ENCODE measurements around the gene ANKS6. TPM values are rescaled to one million over a fixed set of nuclear protein-coding genes. Genes with fewer than 3 reads are reported as not detected.

ANKS6 gene
- total RNA-seq, result 4.4 TPM
- long read RNA-seq, partial matches to known transcripts, result 2 of 4 reads
- long read RNA-seq, other reads (novel, unspliced or antisense), result 2 of 4 reads

DNA sequence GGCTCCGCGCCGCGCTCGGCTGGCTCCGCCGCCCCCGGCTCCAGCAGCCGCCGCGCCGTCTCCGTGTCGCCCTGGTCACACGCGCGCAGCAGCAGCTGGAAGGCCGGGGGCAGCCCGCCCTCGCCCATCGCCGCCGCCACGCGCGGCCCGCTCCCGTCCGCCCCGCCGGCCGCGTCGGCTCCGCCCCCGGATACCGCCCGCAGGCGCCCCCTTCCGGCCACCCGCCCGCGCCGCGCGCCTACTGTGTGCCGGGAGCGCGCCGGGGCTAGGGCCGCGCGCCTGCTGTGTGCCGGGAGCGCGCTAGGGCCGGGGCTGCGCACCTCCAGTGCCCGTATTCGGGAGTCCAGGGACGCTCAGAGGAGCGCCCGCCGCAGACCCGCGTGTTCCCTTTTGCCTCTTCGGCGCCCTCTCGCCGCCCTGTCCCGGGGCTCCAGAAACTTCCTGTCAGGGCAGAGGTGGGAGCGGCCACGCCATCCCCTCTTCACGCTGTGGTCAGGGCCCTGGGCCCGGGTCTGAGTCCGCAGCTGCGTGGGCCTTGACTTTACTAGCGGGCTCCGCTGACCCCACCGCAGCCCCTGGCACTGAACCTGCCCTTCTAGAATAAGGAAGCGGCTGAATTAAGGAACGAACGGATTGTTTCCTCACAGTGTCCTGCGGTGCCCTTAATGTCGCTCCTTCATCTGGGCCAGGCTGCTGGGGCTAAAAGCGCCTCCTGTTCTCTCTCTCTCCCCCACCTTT, at the start of gene ANKS6:
Gene ANKS6, minus strand, starts transcription at position 192 of the 738 bp plus-strand sequence. Its CDS starts 64 bp downstream, at position 128.
- peak; percentile 97 for ATAC-seq
- intact Hi-C loops (cut with DNase I), result no loop called here
- DNase-seq (ENCODE audit: missing footprints), result peak; percentile 90

- no peak for ATAC-seq
- no peak for DNase-seq (ENCODE audit: missing footprints)
- intact Hi-C loops (cut with DNase I), result no loop called here
Observed at GRCh38 chr9:98846081-98846480, 49.7 kb upstream of the ANKS6 start.

- intact Hi-C loops (cut with DNase I), result no loop called here
- ATAC-seq (no peak), DNase-seq (ENCODE audit: missing footprints) (no peak)
Observed at GRCh38 chr9:98842510-98842909, 46.2 kb upstream of the ANKS6 start.

DNA sequence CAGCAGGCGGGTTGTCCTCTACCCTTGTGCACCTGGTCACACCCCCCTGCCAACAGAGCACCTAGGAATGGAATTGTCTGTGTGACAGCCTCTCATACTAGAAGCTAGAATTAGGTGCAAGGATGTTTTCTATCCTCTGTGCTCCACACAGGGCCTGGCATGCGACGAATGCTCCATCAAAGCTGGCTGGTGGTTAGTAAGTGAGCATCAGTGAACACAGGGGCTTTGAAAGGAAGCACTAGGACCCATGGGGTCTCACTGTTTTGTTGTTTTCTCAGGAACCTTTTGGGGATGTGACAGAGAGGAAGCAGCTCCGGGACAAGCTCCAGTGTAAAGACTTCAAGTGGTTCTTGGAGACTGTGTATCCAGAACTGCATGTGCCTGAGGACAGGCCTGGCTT, 43.4 kb upstream of the ANKS6 start:
- ATAC-seq (no peak), DNase-seq (ENCODE audit: missing footprints) (no peak)
- intact Hi-C loops (cut with DNase I), result no loop called here

GRCh38 chr9:98838868-98839565, 42.7 kb upstream of the ANKS6 start:
- DNase-seq (ENCODE audit: missing footprints) (no peak), ATAC-seq (no peak)
- intact Hi-C loops (cut with DNase I), result no loop called here

DNA sequence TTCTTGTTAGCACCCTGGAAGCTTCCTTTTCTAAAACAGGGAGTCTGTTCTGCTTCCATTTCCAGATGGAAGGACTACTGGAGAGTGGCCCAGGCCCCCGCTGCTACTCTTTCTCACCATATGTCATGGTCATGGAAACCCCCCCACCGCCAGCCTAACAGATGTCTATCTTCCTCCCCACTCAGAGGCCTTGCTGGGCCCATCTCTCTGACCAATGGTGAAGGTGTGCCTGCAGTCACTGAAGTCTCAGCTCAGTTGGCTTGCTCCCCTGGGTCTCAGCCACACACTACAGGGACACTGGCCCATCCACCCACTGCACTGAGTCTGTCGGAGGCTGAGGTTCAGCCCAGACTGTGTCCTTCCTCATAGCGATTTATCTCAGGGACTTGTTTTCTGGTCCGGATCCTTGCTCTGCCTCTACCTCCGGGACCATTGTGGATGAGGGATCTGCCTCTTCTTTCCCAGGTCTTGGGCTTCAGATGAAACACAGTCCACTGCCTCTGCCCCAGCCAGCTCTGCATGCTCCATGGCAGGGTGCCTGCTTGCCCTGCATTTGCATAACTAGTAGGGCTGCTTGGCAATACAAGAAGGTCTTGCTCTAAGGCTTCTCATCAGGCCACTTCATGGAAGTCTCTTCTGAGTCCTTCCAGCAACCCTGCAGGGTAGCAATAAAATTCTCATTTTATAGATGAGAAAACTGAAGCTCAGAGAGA, 42.0 kb upstream of the ANKS6 start:
- intact Hi-C loops (cut with DNase I), result no loop called here
- ATAC-seq, result no peak
- DNase-seq (ENCODE audit: missing footprints), result no peak

- DNase-seq (ENCODE audit: missing footprints), result no peak
- intact Hi-C loops (cut with DNase I), result no loop called here
- ATAC-seq, result no peak
Observed at GRCh38 chr9:98837516-98837915, 41.2 kb upstream of the ANKS6 start.

GRCh38 chr9:98836206-98836605, 39.9 kb upstream of the ANKS6 start:
- ATAC-seq, result no peak

GRCh38 chr9:98834386-98834785, 38.0 kb upstream of the ANKS6 start:
- no peak for ATAC-seq
- intact Hi-C loops (cut with DNase I), result no loop called here

More at GRCh38 chr9:98836206-98836605, 39.9 kb upstream of the ANKS6 start:
- DNase-seq (ENCODE audit: missing footprints), result no peak
- intact Hi-C loops (cut with DNase I), result no loop called here

DNA sequence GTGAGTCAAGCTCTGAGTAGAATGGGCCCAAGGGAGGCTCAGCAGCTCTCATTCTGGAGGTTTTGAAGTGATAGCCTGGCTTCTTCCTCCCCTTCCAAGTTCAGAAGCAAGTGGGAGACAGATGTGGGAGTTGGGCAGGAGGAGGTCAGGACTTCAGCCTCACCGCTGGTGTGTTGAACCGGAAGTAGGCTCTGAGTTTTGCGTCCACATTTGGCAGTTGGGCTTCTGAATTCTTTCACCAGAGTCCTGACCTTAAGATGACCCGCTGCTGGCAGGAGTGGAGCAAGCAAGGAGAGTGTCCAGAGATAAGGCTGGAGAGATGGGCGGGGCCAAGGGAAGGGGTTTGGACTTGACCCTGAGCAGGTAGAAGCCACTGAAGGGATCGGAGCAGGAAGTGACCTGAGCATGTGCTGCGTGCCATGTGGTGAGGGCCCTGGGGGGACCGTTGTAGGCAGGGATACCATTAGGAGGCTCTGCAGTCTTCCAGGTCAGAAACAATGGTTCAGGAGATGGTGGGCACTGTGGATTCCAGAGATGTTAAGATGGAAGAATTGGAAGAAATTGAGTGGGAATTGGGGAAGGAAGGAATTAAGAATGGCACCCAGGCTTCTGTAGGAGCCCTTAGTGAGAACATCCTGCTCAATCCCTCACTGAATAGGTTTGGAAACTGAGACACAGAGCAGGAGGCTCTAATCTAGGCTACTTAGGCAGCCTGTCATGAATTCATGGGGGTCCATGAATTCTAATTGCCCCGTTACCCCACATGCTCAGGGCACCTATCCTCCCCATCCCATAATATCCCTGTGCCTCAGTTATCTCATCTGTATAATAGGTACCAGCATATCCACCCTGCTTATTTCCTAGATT, 37.0 kb upstream of the ANKS6 start:
- intact Hi-C loops (cut with DNase I), result no loop called here
- DNase-seq (ENCODE audit: missing footprints) (no peak), ATAC-seq (peak; percentile 65)

More at GRCh38 chr9:98834386-98834785, 38.0 kb upstream of the ANKS6 start:
- no peak for DNase-seq (ENCODE audit: missing footprints)

GRCh38 chr9:98832768-98833089, 36.4 kb upstream of the ANKS6 start:
- intact Hi-C loops (cut with DNase I), result no loop called here
- DNase-seq (ENCODE audit: missing footprints) (no peak), ATAC-seq (no peak)

DNA sequence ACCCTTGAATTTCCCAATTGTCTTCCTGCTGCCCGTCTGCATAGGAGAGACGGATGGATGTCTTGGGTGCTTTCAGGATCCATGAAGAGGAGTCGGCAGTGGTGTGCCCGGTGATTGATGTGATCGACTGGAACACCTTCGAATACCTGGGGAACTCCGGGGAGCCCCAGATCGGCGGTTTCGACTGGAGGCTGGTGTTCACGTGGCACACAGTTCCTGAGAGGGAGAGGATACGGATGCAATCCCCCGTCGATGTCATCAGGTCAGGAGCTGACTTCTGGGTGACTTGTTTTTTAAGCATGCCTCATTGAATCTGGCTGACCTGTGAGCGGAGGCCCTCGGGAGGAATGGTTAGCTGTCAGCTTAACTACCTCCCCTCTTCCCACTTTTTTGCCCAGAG, 35.3 kb upstream of the ANKS6 start:
- ATAC-seq (no peak), DNase-seq (ENCODE audit: missing footprints) (no peak)
- intact Hi-C loops (cut with DNase I), result no loop called here

DNA sequence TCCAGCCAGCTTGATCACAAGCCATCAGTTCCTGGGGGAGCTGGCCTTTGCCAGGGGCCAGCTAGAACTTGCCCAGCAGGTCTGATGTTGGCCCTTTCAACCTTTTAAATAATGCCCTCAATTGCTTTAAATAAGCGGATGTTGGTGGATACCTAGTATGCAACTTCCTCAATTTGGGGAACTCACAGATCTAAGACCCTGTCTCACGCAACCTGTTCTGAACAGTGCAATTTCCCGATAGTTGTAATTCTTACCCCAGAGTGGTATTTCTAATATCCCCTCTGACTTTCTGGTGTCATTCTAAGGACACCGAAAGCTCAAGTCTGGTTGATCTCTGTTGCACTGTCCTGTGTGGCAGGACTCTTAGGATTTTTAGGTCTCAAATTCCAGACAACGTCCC, 34.2 kb upstream of the ANKS6 start:
- DNase-seq (ENCODE audit: missing footprints) (no peak), ATAC-seq (no peak)
- intact Hi-C loops (cut with DNase I), result no loop called here

DNA sequence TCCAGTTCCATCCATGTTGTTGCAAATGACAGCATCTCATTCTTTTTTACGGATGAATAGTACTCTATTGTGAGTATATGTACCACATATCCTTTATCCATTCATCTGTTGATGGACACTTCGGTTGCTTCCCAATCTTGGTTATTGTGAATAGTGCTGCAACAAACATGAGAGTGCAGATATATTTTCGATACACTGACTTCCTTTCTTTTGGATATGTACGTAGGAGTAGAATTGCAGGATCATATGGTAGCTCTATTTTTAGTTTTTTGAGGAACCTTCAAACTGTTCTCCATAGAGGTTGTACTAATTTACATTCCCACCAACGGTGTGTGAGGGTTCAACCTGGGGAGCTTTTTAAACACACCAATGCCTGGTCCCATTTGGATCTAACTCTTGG, 33.4 kb upstream of the ANKS6 start:
- ATAC-seq (no peak), DNase-seq (ENCODE audit: missing footprints) (no peak)
- intact Hi-C loops (cut with DNase I), result no loop called here

DNA sequence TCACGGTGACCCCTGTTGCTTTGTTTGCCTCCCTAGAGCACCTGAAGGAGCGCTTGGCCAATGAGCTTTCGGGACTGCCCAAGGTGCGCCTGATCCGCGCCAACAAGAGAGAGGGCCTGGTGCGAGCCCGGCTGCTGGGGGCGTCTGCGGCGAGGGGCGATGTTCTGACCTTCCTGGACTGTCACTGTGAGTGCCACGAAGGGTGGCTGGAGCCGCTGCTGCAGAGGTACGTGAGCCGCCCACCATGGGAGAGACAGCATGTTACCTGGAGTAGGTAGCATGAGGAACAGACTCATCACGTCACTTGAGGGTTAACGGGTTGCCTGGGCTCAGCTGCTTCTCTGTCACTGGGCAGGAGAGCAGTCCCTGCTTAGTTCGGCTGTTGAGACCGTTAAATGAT, 30.4 kb upstream of the ANKS6 start:
- ATAC-seq (no peak), DNase-seq (ENCODE audit: missing footprints) (no peak)
- intact Hi-C loops (cut with DNase I), result no loop called here

GRCh38 chr9:98825414-98825813, 29.1 kb upstream of the ANKS6 start:
- intact Hi-C loops (cut with DNase I), result no loop called here
- DNase-seq (ENCODE audit: missing footprints) (no peak), ATAC-seq (no peak)

DNA sequence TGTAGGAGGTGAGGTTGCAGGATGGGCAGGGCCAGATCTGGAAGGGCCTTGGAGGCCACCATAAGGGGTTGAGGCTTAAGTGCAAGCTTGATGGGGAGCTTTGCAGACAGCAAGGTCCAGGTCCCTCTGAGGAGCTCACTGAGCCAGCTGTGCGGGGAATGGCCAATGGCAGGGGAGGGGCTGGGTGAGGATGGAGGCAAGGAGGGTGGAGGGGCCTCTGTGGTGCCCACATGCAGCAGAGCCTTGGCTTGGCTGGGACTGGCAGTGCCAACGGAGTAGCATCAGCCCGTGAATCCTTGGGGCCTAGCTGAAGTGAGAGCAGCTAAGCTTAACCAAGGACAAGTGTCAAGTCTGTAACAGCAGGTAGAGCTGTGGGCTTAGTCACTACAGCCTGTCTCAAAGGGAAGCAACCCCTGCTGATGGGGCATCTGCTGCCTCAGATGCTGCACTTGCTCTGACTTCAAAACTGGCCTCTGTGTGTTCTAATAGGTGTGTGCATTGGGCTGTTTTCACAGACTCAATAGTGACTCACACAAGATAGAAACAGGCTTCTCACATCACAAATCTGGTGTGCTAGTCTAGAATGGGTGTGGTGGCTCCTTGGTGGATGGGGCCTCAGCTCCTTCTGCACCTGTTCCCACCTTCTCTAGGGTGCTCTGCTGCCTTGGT, 27.4 kb upstream of the ANKS6 start:
- intact Hi-C loops (cut with DNase I), result no loop called here

GRCh38 chr9:98822661-98823060, 26.3 kb upstream of the ANKS6 start:
- no peak for ATAC-seq
- no peak for DNase-seq (ENCODE audit: missing footprints)
- intact Hi-C loops (cut with DNase I), result no loop called here

More for the DNA sequence above, 27.4 kb upstream of the ANKS6 start:
- DNase-seq (ENCODE audit: missing footprints), result no peak
- ATAC-seq, result no peak

Data from Right ventricle myocardium inferior (tissue), 1 donor.